ENCODE results near the gene ZNF385B.

- no peak for TF ChIP-seq ZNF423 (CRISPR knock-in tag; IDR thresholded peaks at IDR 0.05)
- no peak for TF ChIP-seq GABPB1 (CRISPR knock-in tag; IDR thresholded peaks at IDR 0.05)
- no peak for TF ChIP-seq CTCF (IDR thresholded peaks at IDR 0.05)
- TF ChIP-seq SP1 (CRISPR knock-in tag; conservative IDR thresholded peaks at IDR 0.05), result no peak
- no peak for TF ChIP-seq ATF2 (CRISPR knock-in tag; IDR thresholded peaks at IDR 0.05; ENCODE audit: borderline replicate concordance, low read depth)
- no peak for TF ChIP-seq ZNF121 (CRISPR knock-in tag; IDR thresholded peaks at IDR 0.05)
- no peak for TF ChIP-seq PREB (CRISPR knock-in tag; IDR thresholded peaks at IDR 0.05; ENCODE audit: borderline replicate concordance)
- no peak for TF ChIP-seq KAT7 (CRISPR knock-in tag; IDR thresholded peaks at IDR 0.05; ENCODE audit: borderline replicate concordance)
- no peak for TF ChIP-seq ATF3 (CRISPR knock-in tag; conservative IDR thresholded peaks at IDR 0.05)
- TF ChIP-seq TEAD1 (CRISPR knock-in tag; IDR thresholded peaks at IDR 0.05), result no peak
- TF ChIP-seq MAX (CRISPR knock-in tag; IDR thresholded peaks at IDR 0.05), result no peak
Measured at GRCh38 chr2:179655627-179656026, 205.8 kb downstream of the ZNF385B start.
